Measurements from ENCODE around the gene FKRP. TPM values are rescaled to one million over a fixed set of nuclear protein-coding genes. Genes with fewer than 3 reads are reported as not detected.

FKRP gene
- polyA plus RNA-seq, 1 donor (not counting 4 experiments of a cell fraction or from before 2014, with no cell fraction given): 6.1 TPM

DNA sequence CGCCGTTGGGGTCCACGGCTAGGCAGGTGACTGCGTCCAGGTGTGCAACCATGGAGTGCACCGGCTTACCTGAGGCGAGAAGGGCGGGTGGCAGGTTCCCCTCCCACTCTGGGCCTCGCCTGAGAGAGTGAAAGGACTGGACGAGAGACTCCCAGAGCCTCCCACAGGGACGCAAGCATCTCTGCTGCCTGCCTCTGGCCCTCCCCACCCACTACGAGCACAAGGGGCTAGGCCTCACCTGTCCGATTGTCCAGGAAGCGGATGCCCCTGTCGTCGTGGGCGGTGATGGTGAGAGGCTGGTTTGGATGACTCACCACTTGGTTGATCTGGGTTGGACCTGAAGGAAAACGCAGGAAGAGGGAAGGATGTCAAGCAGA is 23.9 kb upstream of the FKRP start:
- no peak overlapping the region for H3K9ac ChIP-seq (ENCODE audit: control insufficient read depth, extremely low read depth, insufficient read depth, low read length)
- TF ChIP-seq EZH2 (IDR thresholded peaks at IDR 0.05; ENCODE audit: low read length): no peak
- TF ChIP-seq, protein P1, sequence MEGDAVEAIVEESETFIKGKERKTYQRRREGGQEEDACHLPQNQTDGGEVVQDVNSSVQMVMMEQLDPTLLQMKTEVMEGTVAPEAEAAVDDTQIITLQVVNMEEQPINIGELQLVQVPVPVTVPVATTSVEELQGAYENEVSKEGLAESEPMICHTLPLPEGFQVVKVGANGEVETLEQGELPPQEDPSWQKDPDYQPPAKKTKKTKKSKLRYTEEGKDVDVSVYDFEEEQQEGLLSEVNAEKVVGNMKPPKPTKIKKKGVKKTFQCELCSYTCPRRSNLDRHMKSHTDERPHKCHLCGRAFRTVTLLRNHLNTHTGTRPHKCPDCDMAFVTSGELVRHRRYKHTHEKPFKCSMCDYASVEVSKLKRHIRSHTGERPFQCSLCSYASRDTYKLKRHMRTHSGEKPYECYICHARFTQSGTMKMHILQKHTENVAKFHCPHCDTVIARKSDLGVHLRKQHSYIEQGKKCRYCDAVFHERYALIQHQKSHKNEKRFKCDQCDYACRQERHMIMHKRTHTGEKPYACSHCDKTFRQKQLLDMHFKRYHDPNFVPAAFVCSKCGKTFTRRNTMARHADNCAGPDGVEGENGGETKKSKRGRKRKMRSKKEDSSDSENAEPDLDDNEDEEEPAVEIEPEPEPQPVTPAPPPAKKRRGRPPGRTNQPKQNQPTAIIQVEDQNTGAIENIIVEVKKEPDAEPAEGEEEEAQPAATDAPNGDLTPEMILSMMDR (optimal IDR thresholded peaks at IDR 0.05 in 1 of 3, IDR thresholded peaks at IDR 0.05 in 1 of 3, conservative IDR thresholded peaks at IDR 0.05 in 1 of 3; ENCODE audit: extremely low read depth in 1 of 3, insufficient read depth in 2 of 3, low read length in 3 of 3): no peak
- H2AFZ ChIP-seq (ENCODE audit: control insufficient read depth, low read length): no peak overlapping the region
- peaks cover 7% of the 10 kb centered on the region for H3K4me1 ChIP-seq (ENCODE audit: control insufficient read depth, extremely low read depth, insufficient read depth, low read length)
- peaks cover 5% of the 10 kb centered on the region for H4K20me1 ChIP-seq (ENCODE audit: control insufficient read depth, extremely low read depth, insufficient read depth, low read length)
- peaks cover 48 to 63% of the 10 kb centered on the region in 2 experiments for H3K36me3 ChIP-seq (ENCODE audit: control insufficient read depth in 2 of 2, extremely low read depth in 1 of 2, insufficient read depth in 2 of 2, low read length in 2 of 2)
- H3K4me3 ChIP-seq (ENCODE audit: control insufficient read depth in 2 of 3, extremely low read depth in 1 of 3, insufficient read depth in 2 of 3, low read depth in 1 of 3, low read length in 3 of 3): no peak overlapping the region
- no peak for FAIRE-seq
- H3K27me3 ChIP-seq (ENCODE audit: control insufficient read depth, extremely low read depth, insufficient read depth, low read length): no peaks in the 10 kb centered on the region
- H3K79me2 ChIP-seq (ENCODE audit: control insufficient read depth, insufficient read depth, low read length): peaks cover 6% of the 10 kb centered on the region
- H3K27ac ChIP-seq (ENCODE audit: control insufficient read depth, insufficient read depth, low read length): no peak overlapping the region
- H3K9me1 ChIP-seq (ENCODE audit: control insufficient read depth, extremely low read depth, insufficient read depth, low read length): no peaks in the 10 kb centered on the region
- no peaks in the 10 kb centered on the region for H3K9me3 ChIP-seq (ENCODE audit: control insufficient read depth, low read depth, low read length)
- dilution Hi-C loops (cut with MboI; ENCODE audit: extremely low pct_ligation_motif_present, low sequenced_read_pairs): no loop called here
- DNase-seq (ENCODE audit: low read depth, low spot score): no peak
- no peak overlapping the region for H3K4me2 ChIP-seq (ENCODE audit: control insufficient read depth, extremely low read depth, insufficient read depth, low read depth, low read length)

DNA sequence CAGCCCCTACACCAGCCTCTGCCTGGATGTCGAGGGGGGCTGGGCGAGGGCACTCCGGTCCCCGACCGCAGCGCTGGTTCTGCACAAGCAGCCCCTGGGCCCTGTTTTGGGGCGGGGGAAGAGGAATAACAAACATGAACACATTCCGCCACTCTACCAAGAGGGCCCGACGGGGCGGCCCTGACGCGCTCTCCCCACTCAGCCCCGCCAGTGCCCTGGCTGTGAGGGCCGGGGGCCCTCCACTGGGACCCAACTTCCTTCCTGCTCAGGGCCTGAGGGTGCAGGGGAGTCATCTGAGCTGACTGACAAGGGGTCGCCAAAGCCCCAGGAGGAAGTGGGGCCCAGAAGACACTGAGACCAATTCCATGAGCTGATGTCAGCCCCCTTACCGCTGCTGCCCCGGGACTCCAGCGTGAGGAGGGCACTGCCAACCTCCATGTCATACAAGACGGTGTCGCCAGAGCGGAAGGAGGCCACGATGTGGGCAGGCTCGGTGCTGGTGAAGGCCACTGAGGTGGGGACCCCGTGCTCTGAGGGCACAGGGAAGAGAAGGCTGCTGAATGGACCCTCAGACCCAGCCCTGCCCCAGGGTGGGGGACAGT is 23.3 kb upstream of the FKRP start:
- dilution Hi-C loops (cut with MboI; ENCODE audit: extremely low pct_ligation_motif_present, low sequenced_read_pairs): no loop called here

More for the DNA sequence above, 23.3 kb upstream of the FKRP start:
- FAIRE-seq: no peak
- Histone ChIP-seq H3K9me1 (ENCODE audit: control insufficient read depth, extremely low read depth, insufficient read depth, low read length) (no peaks in the 10 kb centered on the region), H2AFZ (ENCODE audit: control insufficient read depth, low read length) (no peak overlapping the region), H3K27me3 (ENCODE audit: control insufficient read depth, extremely low read depth, insufficient read depth, low read length) (no peaks in the 10 kb centered on the region), H3K4me3 (ENCODE audit: control insufficient read depth in 2 of 3, extremely low read depth in 1 of 3, insufficient read depth in 2 of 3, low read depth in 1 of 3, low read length in 3 of 3) (no peak overlapping the region), H4K20me1 (ENCODE audit: control insufficient read depth, extremely low read depth, insufficient read depth, low read length) (peaks cover 8% of the 10 kb centered on the region), H3K9me3 (ENCODE audit: control insufficient read depth, low read depth, low read length) (no peaks in the 10 kb centered on the region), H3K36me3 (ENCODE audit: control insufficient read depth in 2 of 2, extremely low read depth in 1 of 2, insufficient read depth in 2 of 2, low read length in 2 of 2) (peaks cover 54 to 64% of the 10 kb centered on the region in 2 experiments), H3K4me2 (ENCODE audit: control insufficient read depth, extremely low read depth, insufficient read depth, low read depth, low read length) (no peak overlapping the region), H3K4me1 (ENCODE audit: control insufficient read depth, extremely low read depth, insufficient read depth, low read length) (peaks cover 7% of the 10 kb centered on the region), H3K9ac (ENCODE audit: control insufficient read depth, extremely low read depth, insufficient read depth, low read length) (no peak overlapping the region), H3K27ac (ENCODE audit: control insufficient read depth, insufficient read depth, low read length) (no peak overlapping the region), H3K79me2 (ENCODE audit: control insufficient read depth, insufficient read depth, low read length) (peaks cover 6% of the 10 kb centered on the region)
- TF ChIP-seq, protein P1 (optimal IDR thresholded peaks at IDR 0.05 in 1 of 3, IDR thresholded peaks at IDR 0.05 in 1 of 3, conservative IDR thresholded peaks at IDR 0.05 in 1 of 3; ENCODE audit: extremely low read depth in 1 of 3, insufficient read depth in 2 of 3, low read length in 3 of 3): no peak
- no peak for TF ChIP-seq EZH2 (IDR thresholded peaks at IDR 0.05; ENCODE audit: low read length)
- DNase-seq (ENCODE audit: low read depth, low spot score): no peak
